GM12892 (cell line): Measurements from ENCODE around the gene TAOK1.

Experiments
- DNase-seq: peaks from one replicate; pipeline ENCODE4 v3.0.0; 2011; ENCODE audit not compliant: insufficient read length
- FAIRE-seq: peaks from 2 replicates; lab custom pipeline; 2011; peaks lifted over from hg19 to GRCh38; lab: Jason Lieb, UNC
- POLR2A ChIP-seq: IDR thresholded peaks from 2 replicates; pipeline ENCODE4 v1.6.1; 2011; ENCODE audit warnings: low read depth, low read length, control low read depth
- POLR2AphosphoS5 ChIP-seq: IDR thresholded peaks from 2 replicates; pipeline ENCODE4 v1.6.1; 2011; ENCODE audit warnings: low read depth, low read length, control low read depth
- TAF1 ChIP-seq: IDR thresholded peaks from 2 replicates; pipeline ENCODE4 v1.6.1; 2011; ENCODE audit warnings: low read depth, mild to moderate bottlenecking, control low read depth, low read length, borderline replicate concordance

The TAOK1 gene

DNA sequence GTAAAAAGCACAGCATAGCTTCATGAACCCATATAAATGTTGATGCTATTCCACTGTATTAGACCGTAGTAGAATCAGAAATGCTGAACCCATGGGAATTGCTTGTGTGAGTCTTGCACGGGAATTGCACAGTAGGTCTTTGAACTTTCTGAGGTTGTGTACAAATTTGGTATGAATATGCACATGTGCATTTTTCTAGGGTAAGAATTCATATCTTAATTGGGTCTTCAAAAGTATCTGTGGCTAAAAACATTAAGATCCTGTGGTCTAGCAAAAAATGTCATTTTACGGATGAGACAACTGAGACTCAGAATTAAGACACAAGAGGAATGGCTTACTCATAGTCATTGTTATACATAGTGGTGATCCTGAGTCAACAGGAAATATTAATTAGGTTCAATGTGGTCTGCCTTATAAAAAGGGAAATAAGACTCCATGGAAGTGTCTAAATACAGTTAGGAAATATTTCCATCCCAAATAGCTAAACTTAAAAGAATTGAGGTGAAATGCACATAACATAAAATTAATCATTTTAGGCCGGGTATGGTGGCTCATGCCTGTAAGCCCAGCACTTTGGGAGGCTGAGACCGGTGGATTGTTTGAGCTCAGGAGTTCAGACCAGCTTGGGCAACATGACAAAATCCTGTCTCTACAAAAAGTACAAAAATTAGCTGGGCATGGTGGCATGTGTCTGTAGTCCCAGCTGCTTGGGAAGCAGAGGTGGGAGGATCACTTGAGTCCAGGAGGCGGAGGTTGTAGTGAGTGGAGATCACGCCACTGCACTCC, 22.8 kb downstream of the TAOK1 start:
- no peak for TF ChIP-seq POLR2AphosphoS5
- no peak for DNase-seq
- no peak for FAIRE-seq

DNA sequence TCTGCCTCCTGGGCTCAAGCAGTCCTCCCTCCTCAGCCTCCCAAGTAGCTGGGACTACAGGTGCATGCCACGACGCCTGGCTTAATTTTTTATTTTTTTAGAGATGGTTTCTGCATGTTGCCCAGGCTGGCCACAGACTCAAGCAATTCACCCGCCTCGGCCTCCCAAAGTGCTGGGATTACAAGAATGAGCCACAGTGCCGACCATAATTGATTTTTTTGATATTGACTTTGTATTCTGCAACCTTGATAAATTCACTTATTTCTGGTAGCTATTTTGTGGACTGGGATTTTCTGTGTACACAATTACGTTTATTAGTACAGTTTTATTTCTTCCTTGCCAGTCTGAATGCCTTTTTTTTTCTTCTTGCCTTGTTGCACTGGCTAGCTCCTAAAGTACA, 30.0 kb downstream of the TAOK1 start:
- no peak for DNase-seq
- no peak for FAIRE-seq
- no peak for TF ChIP-seq POLR2A
- no peak for TF ChIP-seq TAF1
- no peak for TF ChIP-seq POLR2AphosphoS5

DNA sequence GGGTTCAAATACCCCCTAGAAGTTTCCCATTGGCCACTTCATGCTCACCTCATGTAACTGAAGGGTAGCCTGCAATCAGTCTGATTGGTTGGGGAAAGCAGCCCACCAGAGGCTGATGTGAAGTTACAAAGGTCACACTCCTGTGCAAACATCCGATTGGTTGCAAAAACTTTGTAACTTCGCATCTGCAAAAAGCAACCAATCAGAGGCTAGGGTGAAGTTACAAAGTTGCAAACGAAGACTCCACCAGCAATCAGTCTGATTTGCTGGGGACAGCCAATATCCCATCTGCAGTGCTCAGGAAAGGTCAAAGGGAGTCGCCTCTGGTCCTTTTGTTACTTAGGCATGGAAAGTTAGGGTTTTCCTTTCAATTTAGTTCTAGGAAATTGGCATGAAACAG, 40.1 kb downstream of the TAOK1 start:
- FAIRE-seq (peak; percentile 17), DNase-seq (no peak)
- TF ChIP-seq POLR2AphosphoS5: no peak
- no peak for TF ChIP-seq POLR2A
- no peak for TF ChIP-seq TAF1

DNA sequence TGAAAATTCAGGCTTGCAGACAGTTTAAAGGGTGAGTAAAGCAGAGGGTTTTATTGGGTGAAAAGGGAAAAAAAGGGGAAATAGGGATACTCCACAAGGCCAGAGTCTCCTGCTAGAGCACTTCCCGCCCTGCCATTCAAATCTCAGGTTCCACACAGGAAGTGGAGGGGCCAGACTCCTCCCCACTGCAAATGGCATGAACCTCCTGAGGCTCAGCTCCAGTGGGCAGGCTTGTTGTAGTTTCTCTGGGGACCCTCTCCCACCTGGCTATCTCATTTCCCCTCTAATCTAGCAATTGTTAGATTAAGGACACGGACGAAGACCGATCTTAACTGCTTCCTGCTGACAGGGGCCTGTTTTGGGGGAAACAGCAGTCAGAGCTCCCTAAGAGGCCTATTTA, 43.4 kb downstream of the TAOK1 start:
- peak; percentile 36; the same call in 1 of the 2 replicates for TF ChIP-seq POLR2A
- no peak for TF ChIP-seq POLR2AphosphoS5
- TF ChIP-seq TAF1: no peak
- no peak for DNase-seq
- FAIRE-seq: peak; percentile 36

DNA sequence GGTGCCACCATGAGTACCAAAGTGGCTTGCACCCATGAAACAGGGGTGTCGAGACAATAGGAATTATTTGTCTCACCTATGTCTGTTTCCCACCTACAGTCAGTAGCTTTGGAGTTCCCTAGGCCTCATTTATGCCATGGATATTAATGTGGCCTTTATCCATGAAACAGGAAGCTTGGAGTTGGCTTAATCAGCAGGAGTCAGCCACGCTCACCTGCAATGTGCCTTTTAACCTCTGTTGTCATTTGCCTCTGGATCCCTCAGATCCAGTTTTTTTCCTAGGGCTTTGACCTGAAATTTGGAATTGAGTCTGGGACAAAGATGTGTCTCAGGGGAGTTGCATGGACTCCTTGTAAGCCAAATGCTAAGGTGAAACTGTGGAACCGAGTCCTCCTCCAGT, 44.4 kb downstream of the TAOK1 start:
- TF ChIP-seq TAF1 (no peak), POLR2AphosphoS5 (no peak), POLR2A (no peak)
- DNase-seq (no peak), FAIRE-seq (no peak)

DNA sequence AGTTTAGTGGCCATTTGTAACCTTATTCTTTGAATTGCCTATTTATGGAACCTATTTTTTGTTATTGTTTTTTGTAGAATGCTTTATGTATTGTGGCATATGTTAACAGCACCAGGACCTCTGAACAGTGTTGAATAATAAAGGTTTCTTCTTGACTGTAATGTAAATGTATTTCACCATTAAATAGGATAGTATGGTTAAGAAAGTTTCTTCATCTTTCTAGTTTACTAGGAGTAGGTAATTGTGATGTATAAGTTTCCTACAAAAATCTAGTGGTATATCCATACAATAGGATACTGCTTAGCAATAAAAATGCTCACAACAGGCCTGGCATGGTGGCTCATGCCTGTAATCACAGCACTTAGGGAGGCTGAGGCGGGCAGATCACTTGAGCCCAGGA, 52.3 kb downstream of the TAOK1 start:
- no peak for DNase-seq
- FAIRE-seq: no peak
- no peak for TF ChIP-seq POLR2AphosphoS5
- TF ChIP-seq TAF1: no peak
- no peak for TF ChIP-seq POLR2A

DNA sequence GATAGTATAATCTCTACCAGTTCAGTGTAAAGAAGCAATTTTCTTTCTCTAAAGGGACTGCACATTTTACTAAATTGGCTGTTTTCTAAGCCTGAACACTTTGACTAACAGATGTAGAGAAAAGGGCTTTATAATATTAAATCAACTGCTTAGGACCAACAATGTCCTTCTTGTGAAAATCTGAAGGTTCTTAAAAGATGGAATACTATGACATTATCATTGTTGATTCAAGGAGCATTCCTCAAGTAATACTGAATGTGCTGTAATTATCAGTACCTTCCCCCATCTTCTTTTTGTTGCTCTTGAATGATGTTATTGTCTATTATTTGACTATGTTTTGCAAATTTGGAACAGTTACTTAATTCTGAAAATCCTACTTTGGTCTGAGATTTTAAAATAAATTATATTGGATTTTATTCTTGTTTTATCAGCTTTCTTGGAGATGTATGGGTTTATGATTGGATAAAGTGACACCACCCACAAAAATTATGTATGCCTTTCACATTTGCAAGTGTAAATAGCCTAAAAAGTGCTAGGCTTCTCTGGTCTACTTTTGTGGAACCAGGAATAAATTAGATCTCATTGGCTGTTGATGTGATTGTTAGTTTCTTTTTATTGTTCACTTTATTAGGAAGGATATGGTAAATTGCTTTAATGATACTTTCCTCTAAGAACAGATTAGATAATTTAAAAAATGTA, 53.0 kb downstream of the TAOK1 start:
- FAIRE-seq: no peak
- DNase-seq: no peak
- TF ChIP-seq TAF1 (no peak), POLR2AphosphoS5 (no peak), POLR2A (no peak)

DNA sequence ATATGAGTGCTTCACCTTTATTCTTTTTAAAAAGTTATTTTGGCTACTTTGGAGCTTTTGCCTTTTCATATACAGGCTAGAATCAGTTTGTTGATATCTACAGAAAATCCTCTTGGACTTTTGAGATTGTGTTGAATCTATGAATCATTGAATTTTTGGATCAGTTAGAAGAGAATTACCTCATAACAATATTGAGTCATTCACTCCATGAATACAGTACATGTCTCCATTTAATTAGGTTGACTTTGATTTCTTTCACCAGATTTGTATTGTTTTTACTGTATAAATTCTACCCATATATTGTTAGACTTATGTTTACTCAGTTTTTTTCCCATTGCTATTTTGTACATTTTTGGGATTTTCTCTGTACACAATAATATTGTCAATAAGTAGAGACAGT, 54.4 kb downstream of the TAOK1 start:
- TF ChIP-seq TAF1 (no peak), POLR2AphosphoS5 (no peak), POLR2A (no peak)
- DNase-seq (no peak), FAIRE-seq (no peak)

DNA sequence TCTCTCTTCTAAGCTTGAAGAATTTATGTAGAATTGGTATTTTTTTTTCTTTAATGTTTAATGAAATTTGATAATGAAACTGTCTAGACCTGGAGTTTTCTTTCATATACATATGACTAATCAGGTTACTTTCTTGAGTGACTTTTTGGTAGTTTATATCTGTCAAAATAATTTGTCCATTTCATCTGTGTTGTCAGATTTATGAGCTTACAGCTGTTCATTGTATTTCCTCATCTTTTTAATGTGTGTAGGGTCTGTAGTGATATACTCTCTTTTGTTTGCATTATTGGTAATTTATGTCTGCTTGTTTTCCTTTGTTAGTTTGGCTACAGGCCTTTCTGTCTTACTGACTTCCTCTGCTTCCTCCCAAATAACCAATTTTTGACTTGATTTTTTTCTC, 55.7 kb downstream of the TAOK1 start:
- TF ChIP-seq POLR2AphosphoS5 (no peak), POLR2A (no peak), TAF1 (no peak)
- DNase-seq (no peak), FAIRE-seq (no peak)

DNA sequence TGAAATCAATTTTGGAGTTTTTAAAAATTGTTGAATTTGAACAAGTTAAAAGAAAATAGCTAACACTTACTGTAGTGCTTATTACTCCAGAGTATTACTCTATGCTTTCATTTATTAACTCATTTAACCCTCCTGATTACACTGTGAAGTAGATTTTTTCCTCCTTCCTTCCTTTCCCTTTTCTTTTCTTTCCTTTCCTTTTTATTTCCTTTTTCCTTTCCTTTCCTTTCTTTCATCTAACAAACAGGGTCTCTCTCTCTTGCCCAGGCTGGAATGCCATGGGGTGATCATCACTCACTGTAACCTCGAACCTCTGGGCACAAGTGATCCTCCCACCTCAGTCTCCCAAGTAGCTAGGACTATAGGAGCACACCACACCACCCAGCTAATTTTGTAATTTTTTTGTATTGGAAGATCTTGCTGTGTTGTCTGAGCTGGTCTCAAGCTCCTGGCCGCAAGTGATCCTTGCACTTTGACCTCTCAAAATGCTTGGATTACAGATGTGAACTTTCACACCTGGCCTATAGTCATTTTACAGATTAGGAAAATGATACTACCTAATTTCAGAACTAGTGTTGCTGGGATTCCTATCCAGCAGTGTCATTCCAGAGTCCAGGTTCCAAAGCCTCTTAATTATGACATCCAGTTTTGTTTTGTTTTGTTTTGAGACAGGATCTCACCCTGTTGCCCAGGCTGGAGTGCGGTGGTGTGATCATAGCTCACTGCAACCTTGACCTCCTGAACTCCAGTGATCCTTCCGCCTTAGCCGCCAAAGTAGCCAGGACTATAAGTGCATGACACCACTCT, 59.9 kb downstream of the TAOK1 start:
- TF ChIP-seq TAF1: no peak
- TF ChIP-seq POLR2AphosphoS5: no peak
- FAIRE-seq (no peak), DNase-seq (no peak)

DNA sequence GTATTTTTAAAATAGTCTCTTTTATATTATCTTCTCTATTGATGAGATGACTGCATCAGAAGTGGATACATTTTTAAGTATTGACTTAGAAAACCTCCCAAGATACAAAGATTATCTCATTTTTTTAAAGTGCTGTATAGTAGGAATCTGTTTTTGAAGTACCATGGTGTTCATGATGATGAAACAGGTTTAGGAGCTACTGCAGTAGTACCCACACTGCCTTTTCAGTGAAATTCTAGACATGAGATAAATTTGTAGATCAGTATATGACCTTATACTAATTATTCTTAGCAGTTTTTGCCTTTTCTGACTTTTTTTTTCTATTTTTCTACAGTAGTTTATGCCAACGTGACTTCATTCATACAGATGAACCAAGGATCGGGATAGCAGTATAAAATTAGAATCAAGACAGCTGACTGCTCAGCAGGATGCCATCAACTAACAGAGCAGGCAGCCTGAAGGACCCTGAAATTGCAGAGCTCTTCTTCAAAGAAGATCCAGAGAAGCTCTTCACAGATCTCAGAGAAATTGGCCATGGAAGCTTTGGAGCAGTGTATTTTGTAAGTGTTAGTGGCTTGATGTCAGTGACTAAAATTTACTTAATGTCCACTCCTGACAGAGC, 61.1 kb downstream of the TAOK1 start:
- TF ChIP-seq TAF1 (no peak), POLR2A (no peak), POLR2AphosphoS5 (no peak)
- FAIRE-seq (no peak), DNase-seq (no peak)
